Breast epithelium (tissue), 3 donors: ENCODE data around the gene PRKAR1B.

Experiments used
- CTCF ChIP-seq, 3 donors: fragments of 450-650 bp; IDR thresholded peaks; one replicate each; pipeline ENCODE4 v1.5.1; 2016 to 2017; ENCODE audit warnings: antibody characterized with exemption in 3 of 3, mild to moderate bottlenecking in 3 of 3, moderate library complexity in 3 of 3
- POLR2AphosphoS5 ChIP-seq, 3 donors: sonication (generic); formaldehyde crosslinking; IDR thresholded peaks; one replicate each; pipeline ENCODE4 v1.6.1; 2017; ENCODE audit warnings: antibody characterized with exemption in 3 of 3

DNA sequence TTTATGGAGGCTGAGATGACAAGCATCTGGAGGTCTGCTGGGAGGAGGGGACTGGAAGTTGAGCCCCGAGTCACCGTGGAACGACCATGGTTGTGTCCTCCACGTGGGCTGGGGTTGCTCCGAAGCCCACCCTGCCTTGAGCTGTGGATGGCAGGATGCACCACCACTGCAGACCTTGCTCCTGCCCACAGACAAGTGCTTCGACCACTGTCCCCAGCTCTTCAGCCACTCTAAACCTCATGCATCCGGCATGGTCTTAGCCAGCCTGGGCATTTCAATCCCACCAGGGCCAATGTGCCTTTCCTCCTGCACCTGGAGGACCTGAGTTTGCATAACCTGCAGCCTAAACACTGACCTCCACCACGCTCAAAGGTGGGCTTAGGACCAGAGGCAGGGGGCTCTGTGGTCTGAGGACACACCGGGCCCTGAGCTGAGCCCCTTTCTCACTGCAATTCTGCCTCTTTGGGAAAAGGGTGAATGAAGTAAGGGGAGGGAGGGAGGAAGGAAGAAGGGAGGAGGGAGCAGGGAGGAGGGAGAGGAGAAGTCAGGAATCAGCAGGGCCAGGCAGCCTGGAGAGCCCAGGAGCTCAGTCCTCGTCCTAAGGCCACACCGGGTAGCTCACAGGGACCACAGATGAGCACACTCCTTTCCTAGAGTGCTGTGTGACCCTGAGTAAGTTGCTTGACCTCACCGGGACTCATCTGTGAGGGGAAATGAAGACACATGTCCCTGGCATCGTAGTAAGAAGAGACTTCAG is 45.4 kb downstream of the PRKAR1B start:
- TF ChIP-seq POLR2AphosphoS5 (IDR thresholded peaks at IDR 0.05): no peak
- TF ChIP-seq CTCF (IDR thresholded peaks at IDR 0.05): no peak
